HEK293 (cell line): ENCODE data around the gene TMEM184A.
A peak's percentile ranks its signal among the peaks of the same experiment; 100 is the strongest.

Source experiments
- AEBP2 ChIP-seq: fragments of 450-650 bp; formaldehyde crosslinking; IDR thresholded peaks from 2 replicates; pipeline ENCODE4 v1.5.1; 2016; ENCODE audit warnings: missing biosample characterization, missing genetic modification characterization, borderline replicate concordance
- BCL11A ChIP-seq: fragments of 450-650 bp; formaldehyde crosslinking; IDR thresholded peaks from 2 replicates; pipeline ENCODE4 v1.5.1; 2016; ENCODE audit warnings: low read depth, missing biosample characterization, missing genetic modification characterization
- GLI4 ChIP-seq: fragments of 450-650 bp; formaldehyde crosslinking; IDR thresholded peaks from 2 replicates; pipeline ENCODE4 v1.5.1; 2016; ENCODE audit warnings: missing biosample characterization, missing genetic modification characterization
- GLIS1 ChIP-seq: fragments of 450-650 bp; formaldehyde crosslinking; IDR thresholded peaks from 2 replicates; pipeline ENCODE4 v1.5.1; 2016; ENCODE audit warnings: missing biosample characterization, missing genetic modification characterization
- HOXA7 ChIP-seq: sonication (generic); formaldehyde crosslinking; IDR thresholded peaks from 2 replicates; pipeline ENCODE4 v1.8.1; 2022; ENCODE audit warnings: missing genetic modification reagents, borderline replicate concordance
- KLF17 ChIP-seq: fragments of 450-650 bp; formaldehyde crosslinking; IDR thresholded peaks from 2 replicates; pipeline ENCODE4 v1.5.1; 2016; ENCODE audit warnings: missing biosample characterization, missing genetic modification characterization
- OVOL3 ChIP-seq: fragments of 450-650 bp; formaldehyde crosslinking; IDR thresholded peaks from 2 replicates; pipeline ENCODE4 v1.5.1; 2016; ENCODE audit warnings: missing biosample characterization, missing genetic modification characterization
- PRDM6 ChIP-seq: fragments of 450-650 bp; formaldehyde crosslinking; IDR thresholded peaks from 2 replicates; pipeline ENCODE4 v1.5.1; 2017; ENCODE audit warnings: missing biosample characterization, missing genetic modification characterization
- TSHZ1 ChIP-seq: fragments of 450-650 bp; formaldehyde crosslinking; IDR thresholded peaks from 2 replicates; pipeline ENCODE4 v1.5.1; 2016; ENCODE audit warnings: missing biosample characterization, missing genetic modification characterization, borderline replicate concordance
- YY1 ChIP-seq: fragments of 450-650 bp; formaldehyde crosslinking; IDR thresholded peaks from 2 replicates; pipeline ENCODE4 v1.5.1; 2018; ENCODE audit warnings: missing biosample characterization, missing genetic modification characterization
- ZBTB21 ChIP-seq: fragments of 450-650 bp; formaldehyde crosslinking; IDR thresholded peaks from 2 replicates; pipeline ENCODE4 v1.5.1; 2017; ENCODE audit warnings: missing biosample characterization, missing genetic modification characterization
- ZBTB26 ChIP-seq: fragments of 450-650 bp; formaldehyde crosslinking; optimal IDR thresholded peaks from 2 replicates; pipeline ENCODE3; 2016; ENCODE audit warnings: missing biosample characterization, mild to moderate bottlenecking, missing genetic modification characterization
- ZBTB48 ChIP-seq: fragments of 450-650 bp; formaldehyde crosslinking; IDR thresholded peaks from 2 replicates; pipeline ENCODE4 v1.5.1; 2016; ENCODE audit warnings: missing biosample characterization, missing genetic modification characterization
- ZFP3 ChIP-seq: fragments of 450-650 bp; formaldehyde crosslinking; IDR thresholded peaks from 2 replicates; pipeline ENCODE4 v1.5.1; 2016; ENCODE audit warnings: low read depth, missing biosample characterization, missing genetic modification characterization
- ZNF133 ChIP-seq: fragments of 450-650 bp; formaldehyde crosslinking; IDR thresholded peaks from 2 replicates; pipeline ENCODE4 v1.5.1; 2016; ENCODE audit warnings: missing biosample characterization, missing genetic modification characterization
- ZNF146 ChIP-seq: fragments of 450-650 bp; formaldehyde crosslinking; IDR thresholded peaks from 2 replicates; pipeline ENCODE4 v1.5.1; 2016; ENCODE audit warnings: missing biosample characterization, missing genetic modification characterization
- ZNF23 ChIP-seq: fragments of 450-650 bp; formaldehyde crosslinking; IDR thresholded peaks from 2 replicates; pipeline ENCODE4 v1.5.1; 2016; ENCODE audit warnings: missing biosample characterization, missing genetic modification characterization, borderline replicate concordance
- ZNF24 ChIP-seq: fragments of 450-650 bp; formaldehyde crosslinking; IDR thresholded peaks from 2 replicates; pipeline ENCODE4 v1.5.1; 2016; ENCODE audit warnings: missing biosample characterization, missing genetic modification characterization
- ZNF274 ChIP-seq, 2 experiments: fragments of 200-500 bp in 1 of 2; fragments of 450-650 bp in 1 of 2; sonication (Bioruptor generic) in 1 of 2; formaldehyde crosslinking in 1 of 2; IDR thresholded peaks; 2 replicates each; pipeline versions ENCODE4 v1.5.1 to v1.6.1; 2014 to 2016; ENCODE audit warnings: borderline replicate concordance in 1 of 2, inconsistent platforms in 1 of 2, low read length in 1 of 2, missing biosample characterization in 1 of 2, missing genetic modification characterization in 1 of 2
- ZNF302 ChIP-seq: fragments of 450-650 bp; formaldehyde crosslinking; IDR thresholded peaks from 2 replicates; pipeline ENCODE4 v1.5.1; 2016; ENCODE audit warnings: missing biosample characterization, missing genetic modification characterization, low read depth
- ZNF561 ChIP-seq: fragments of 450-650 bp; IDR thresholded peaks from 2 replicates; pipeline ENCODE4 v1.5.1; 2018; ENCODE audit warnings: missing biosample characterization, missing genetic modification characterization, borderline replicate concordance
- ZNF692 ChIP-seq: fragments of 450-650 bp; formaldehyde crosslinking; IDR thresholded peaks from 2 replicates; pipeline ENCODE4 v1.5.1; 2016; ENCODE audit warnings: missing biosample characterization, missing genetic modification characterization
- ZNF704 ChIP-seq: fragments of 450-650 bp; formaldehyde crosslinking; IDR thresholded peaks from 2 replicates; pipeline ENCODE4 v1.5.1; 2016; ENCODE audit warnings: missing biosample characterization, missing genetic modification characterization

The TMEM184A gene

GRCh38 chr7:1536743-1537534 is 19.1 kb downstream of the TMEM184A start (continued):
- TF ChIP-seq AEBP2 (tag by site-specific recombination) (no peak), ZNF274 (IDR thresholded peaks at IDR 0.05; ENCODE audit: low read length) (no peak), ZNF274 (tag by site-specific recombination; IDR thresholded peaks at IDR 0.05; ENCODE audit: borderline replicate concordance) (no peak), ZNF133 (no peak), ZNF23 (tag by site-specific recombination) (no peak), YY1 (tag by site-specific recombination) (no peak), ZBTB48 (tag by site-specific recombination) (no peak), ZNF146 (tag by site-specific recombination) (no peak), ZBTB26 (tag by site-specific recombination) (peak; percentile 79), GLI4 (tag by site-specific recombination) (no peak), ZBTB21 (peak; percentile 65; the same call in 1 of the 2 replicates), ZNF692 (tag by site-specific recombination) (peak; percentile 88), ZNF561 (tag by site-specific recombination) (no peak), HOXA7 (CRISPR knock-in tag) (no peak), TSHZ1 (peak; percentile 57; the same call in 1 of the 2 replicates), OVOL3 (no peak), ZNF704 (tag by site-specific recombination) (no peak), ZNF302 (tag by site-specific recombination) (no peak), GLIS1 (tag by site-specific recombination) (peak; percentile 98), BCL11A (tag by site-specific recombination) (peak; percentile 73; the same call in 1 of the 2 replicates), PRDM6 (tag by site-specific recombination) (no peak), KLF17 (peak; percentile 87), ZFP3 (no peak), ZNF24 (tag by site-specific recombination) (peak; percentile 27; the same call in 1 of the 2 replicates)
